HCT116 (cell line): Measurements from ENCODE around the gene HGFAC. TPM values are rescaled to one million over a fixed set of nuclear protein-coding genes. Genes with fewer than 3 reads are reported as not detected.

Source experiments
- ATAC-seq: fragments of 200-7000 bp; cut with Tn5 transposase; 2 replicates; pipeline ENCODE4 v1.9.1; 2020; ENCODE audit warnings: mild to moderate bottlenecking, moderate library complexity
- BruUV-seq: library from RNA; stranded (reverse); fragments of 400-500 nt; replicated peaks from 2 replicates; lab custom pipeline; 2021; lab: Mats Ljungman, UMichigan
- CTCF ChIA-PET: fragments of 300-600 bp; sonication (Branson Sonifier 250); formaldehyde crosslinking; loops from one replicate; lab custom pipeline; 2021; ENCODE audit warnings: antibody characterized with exemption; lab: Charles Lee
- POLR2A ChIA-PET: fragments of 300-600, 350-600 bp; sonication (Branson Sonifier 250); formaldehyde crosslinking; loops from one replicate; lab custom pipeline; 2021; ENCODE audit warnings: antibody characterized with exemption; lab: Charles Lee
- RAD21 ChIA-PET, 2 experiments: fragments of 300-600 bp; sonication (Branson Sonifier 250); formaldehyde crosslinking; loops; one replicate each; lab custom pipeline; 2023; ENCODE audit warnings: low total read pairs in 2 of 2; ENCODE audit not compliant: uncharacterized antibody in 2 of 2, unreplicated experiment in 2 of 2, low non-redundant PET in 1 of 2; lab: Charles Lee
- DNase-seq: peaks from one replicate; pipeline ENCODE4 v3.0.0-alpha.2; 2010; ENCODE audit warnings: low read depth, low spot score
- H2AFZ ChIP-seq: fragments of 200-600 bp; shearing (Covaris generic), sonication (generic); 2 replicates; pipeline ENCODE4 v1.6.1; 2017; ENCODE audit warnings: low read depth, mixed run types, mixed read lengths, antibody characterized with exemption, low read length; ENCODE audit not compliant: poor library complexity, severe bottlenecking
- H3K27ac ChIP-seq: 2 replicates; pipeline ENCODE4 v1.5.1; 2012; ENCODE audit warnings: low read depth, low read length
- H3K27me3 ChIP-seq: fragments of 200-600 bp; sonication (generic); 2 replicates; pipeline ENCODE4 v1.6.1; 2016; ENCODE audit warnings: mixed run types, low read length, mixed read lengths; ENCODE audit not compliant: insufficient read depth
- H3K36me3 ChIP-seq, 2 experiments: fragments of 200-500 bp in 1 of 2; fragments of 200-600 bp in 1 of 2; sonication (Bioruptor generic) in 1 of 2; sonication (generic) in 1 of 2; 2 replicates each; pipeline versions ENCODE4 v1.5.1 to v1.6.1; 2014 to 2016; ENCODE audit warnings: low read length in 2 of 2, inconsistent platforms in 1 of 2, mixed read lengths in 1 of 2, mixed run types in 1 of 2; ENCODE audit not compliant: insufficient read depth in 2 of 2, control insufficient read depth in 1 of 2
- H3K4me1 ChIP-seq, 2 experiments: fragments of 200-600 bp in 1 of 2; sonication (generic) in 1 of 2; 2 replicates each; pipeline versions ENCODE4 v1.5.1 to v1.6.1; 2012 to 2017; ENCODE audit warnings: low read length in 2 of 2, inconsistent platforms in 1 of 2, mild to moderate bottlenecking in 1 of 2, mixed read lengths in 1 of 2, mixed run types in 1 of 2, moderate library complexity in 1 of 2; ENCODE audit not compliant: insufficient read depth in 2 of 2, control insufficient read depth in 1 of 2
- H3K4me2 ChIP-seq: fragments of 200-600 bp; sonication (generic); 2 replicates; pipeline ENCODE4 v1.6.1; 2017; ENCODE audit warnings: mixed run types, low read length, mixed read lengths
- H3K4me3 ChIP-seq, 2 experiments: fragments of 200-600 bp in 1 of 2; sonication (generic) in 1 of 2; replicated peaks in 1 of 2; 2 replicates each; pipeline ENCODE4 v1.5.1; 2011 to 2016; ENCODE audit warnings: low read length in 2 of 2, control low read depth in 1 of 2, low read depth in 1 of 2, mild to moderate bottlenecking in 1 of 2, mixed read lengths in 1 of 2, mixed run types in 1 of 2
- H3K79me2 ChIP-seq: fragments of 200-600 bp; sonication (generic); 2 replicates; pipeline ENCODE4 v1.6.1; 2017; ENCODE audit warnings: mild to moderate bottlenecking, mixed run types, low read length, moderate library complexity, mixed read lengths; ENCODE audit not compliant: insufficient read depth
- H3K9ac ChIP-seq: fragments of 200-600 bp; sonication (generic); 2 replicates; pipeline ENCODE4 v1.6.1; 2016; ENCODE audit warnings: low read length, mixed read lengths
- H3K9me2 ChIP-seq: fragments of 200-600 bp; sonication (generic), shearing (Covaris generic); 2 replicates; pipeline ENCODE4 v1.6.1; 2017; ENCODE audit warnings: mixed run types, mild to moderate bottlenecking, moderate library complexity; ENCODE audit not compliant: insufficient read depth
- H3K9me3 ChIP-seq, 2 experiments: fragments of 200-500 bp in 1 of 2; fragments of 200-600 bp in 1 of 2; sonication (Bioruptor generic) in 1 of 2; sonication (generic) in 1 of 2; 2 replicates each; pipeline ENCODE4 v1.6.1; 2014 to 2017; ENCODE audit warnings: low read length in 2 of 2, mixed read lengths in 2 of 2, inconsistent platforms in 1 of 2, low read depth in 1 of 2, mild to moderate bottlenecking in 1 of 2, mixed run types in 1 of 2, moderate library complexity in 1 of 2; ENCODE audit not compliant: control insufficient read depth in 1 of 2, insufficient read depth in 1 of 2
- H4K20me1 ChIP-seq: fragments of 200-600 bp; sonication (generic), shearing (Covaris generic); 2 replicates; pipeline ENCODE4 v1.6.1; 2017; ENCODE audit warnings: mixed run types, mild to moderate bottlenecking, moderate library complexity; ENCODE audit not compliant: insufficient read depth
- CBX3 ChIP-seq: IDR thresholded peaks from 2 replicates; pipeline ENCODE4 v1.6.1; 2012; ENCODE audit warnings: low read depth
- CEBPB ChIP-seq: IDR thresholded peaks from 2 replicates; pipeline ENCODE4 v1.6.1; 2012; ENCODE audit warnings: low read depth
- ELF1 ChIP-seq: IDR thresholded peaks from 2 replicates; pipeline ENCODE4 v1.6.1; 2012; ENCODE audit warnings: low read depth, borderline replicate concordance
- JUND ChIP-seq: IDR thresholded peaks from 2 replicates; pipeline ENCODE4 v1.6.1; 2012
- POLR2A ChIP-seq: IDR thresholded peaks from 2 replicates; pipeline ENCODE4 v1.7.0; 2011; ENCODE audit warnings: borderline replicate concordance; ENCODE audit not compliant: insufficient read depth, insufficient read length; ENCODE audit errors: extremely low read depth
- POLR2AphosphoS5 ChIP-seq: IDR thresholded peaks from 2 replicates; pipeline ENCODE4 v1.6.1; 2011; ENCODE audit warnings: mild to moderate bottlenecking, low read depth, low read length, moderate library complexity
- SIN3A ChIP-seq: IDR thresholded peaks from 2 replicates; pipeline ENCODE4 v1.6.1; 2012; ENCODE audit warnings: low read depth
- SP1 ChIP-seq: IDR thresholded peaks from 2 replicates; pipeline ENCODE4 v1.6.1; 2012; ENCODE audit warnings: low read depth
- SRF ChIP-seq: IDR thresholded peaks from 2 replicates; pipeline ENCODE4 v1.6.1; 2012; ENCODE audit warnings: low read depth
- TCF7L2 ChIP-seq: IDR thresholded peaks from 2 replicates; pipeline ENCODE4 v1.7.0; 2011; ENCODE audit warnings: borderline replicate concordance, inconsistent platforms; ENCODE audit not compliant: insufficient read depth, insufficient read length; ENCODE audit errors: extremely low read depth
- YY1 ChIP-seq: IDR thresholded peaks from 2 replicates; pipeline ENCODE4 v1.6.1; 2011; ENCODE audit warnings: low read length, low read depth, moderate library complexity, mild to moderate bottlenecking; ENCODE audit not compliant: insufficient replicate concordance; ENCODE audit errors: extremely low read depth
- ZFX ChIP-seq: fragments of 450-650 bp; IDR thresholded peaks from 2 replicates; pipeline ENCODE4 v1.6.1; 2017
- ZNF274 ChIP-seq: fragments of 200-500 bp; sonication (Bioruptor generic); IDR thresholded peaks from 2 replicates; pipeline ENCODE4 v1.6.1; 2014; ENCODE audit warnings: mild to moderate bottlenecking, low read depth, low read length, inconsistent platforms
- intact Hi-C: fragments of 100-400 bp; cut with micrococcal nuclease; formaldehyde crosslinking; loops from 2 replicates; pipeline ENCODE4 v1.10.0; 2022
- total RNA-seq: library from RNA; stranded (reverse); gene quantifications from one replicate; pipeline ENCODE4 v1.2.1, GENCODE V29; 2021; ENCODE audit not compliant: unreplicated experiment
- TF ChIP-seq, protein P1 (sequence below), 3 experiments: fragments of 200-600 bp in 1 of 3; sonication (generic) in 1 of 3; IDR thresholded peaks in 2 of 3; conservative IDR thresholded peaks in 1 of 3; 2 replicates each; pipeline ENCODE4 v1.5.1; 2012 to 2017; ENCODE audit warnings: low read depth in 2 of 3, low read length in 2 of 3, antibody characterized with exemption in 1 of 3, borderline replicate concordance in 1 of 3, control low read depth in 1 of 3, mild to moderate bottlenecking in 1 of 3, mixed read lengths in 1 of 3, mixed run types in 1 of 3, moderate library complexity in 1 of 3; ENCODE audit not compliant: insufficient read depth in 1 of 3
- TF ChIP-seq, protein P2 (sequence below): IDR thresholded peaks from 2 replicates; pipeline ENCODE4 v1.6.1; 2011; ENCODE audit warnings: mild to moderate bottlenecking, low read length, moderate library complexity; ENCODE audit not compliant: insufficient replicate concordance; ENCODE audit errors: extremely low read depth
- TF ChIP-seq, protein P3 (sequence below): IDR thresholded peaks from 2 replicates; pipeline ENCODE4 v1.6.1; 2012; ENCODE audit warnings: low read depth
- TF ChIP-seq, protein P4 (sequence below): IDR thresholded peaks from 2 replicates; pipeline ENCODE4 v1.6.1; 2012

HGFAC gene
- total RNA-seq, 1 experiment from 2014 or later: 1.1 TPM

DNA sequence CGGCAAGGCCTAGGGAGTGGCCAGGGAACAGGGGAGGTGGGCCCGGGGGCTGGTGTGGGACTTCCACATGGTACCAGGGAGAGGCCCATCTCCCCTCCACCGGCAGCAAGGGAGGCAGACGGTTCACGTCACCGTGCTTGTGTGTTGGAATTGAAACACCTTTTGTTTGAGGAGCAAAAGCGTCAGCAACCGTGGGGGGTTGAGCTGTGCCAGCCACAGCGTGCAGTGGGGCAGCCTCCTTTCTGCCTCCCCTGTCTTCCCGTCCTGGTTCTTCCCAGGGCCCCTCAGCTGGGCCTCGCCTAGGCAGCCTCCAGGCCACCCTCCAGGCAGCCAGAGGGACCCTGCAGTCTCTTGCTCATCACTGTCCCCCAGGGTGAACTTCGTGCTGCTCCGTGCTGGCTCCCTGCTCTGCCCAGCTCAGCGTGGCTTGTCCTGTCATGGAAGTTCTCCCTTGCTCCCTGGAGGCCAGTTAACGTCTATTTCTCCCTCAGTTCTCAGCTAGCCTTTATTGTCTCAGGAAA is 32.1 kb upstream of the HGFAC start:
- H3K4me2 ChIP-seq: no peak overlapping the region
- no peak for ATAC-seq

More for the DNA sequence above, 32.1 kb upstream of the HGFAC start:
- Histone ChIP-seq H2AFZ (no peak overlapping the region), H3K4me3 (no peak overlapping the region), H3K9me2 (no peaks in the 10 kb centered on the region), H3K9me3 (no peaks in the 10 kb centered on the region), H3K9ac (no peak overlapping the region), H4K20me1 (no peaks in the 10 kb centered on the region), H3K36me3 (no peaks in the 10 kb centered on the region), H3K4me1 (no peaks in the 10 kb centered on the region), H3K27ac (no peak overlapping the region), H3K79me2 (no peaks in the 10 kb centered on the region), H3K27me3 (no peaks in the 10 kb centered on the region)
- ChIA-PET CTCF (no interaction called here), RAD21 (no interaction called here), POLR2A (no interaction called here)
- intact Hi-C loops: no loop called here
- no TSS peak for BruUV-seq
- TF ChIP-seq ZFX (no peak), ELF1 (no peak), POLR2AphosphoS5 (no peak), SIN3A (no peak), YY1 (no peak), SP1 (no peak), CBX3 (no peak), CEBPB (no peak), POLR2A (no peak), SRF (no peak), JUND (no peak), ZNF274 (no peak), TCF7L2 (no peak)
- TF ChIP-seq, protein P1, sequence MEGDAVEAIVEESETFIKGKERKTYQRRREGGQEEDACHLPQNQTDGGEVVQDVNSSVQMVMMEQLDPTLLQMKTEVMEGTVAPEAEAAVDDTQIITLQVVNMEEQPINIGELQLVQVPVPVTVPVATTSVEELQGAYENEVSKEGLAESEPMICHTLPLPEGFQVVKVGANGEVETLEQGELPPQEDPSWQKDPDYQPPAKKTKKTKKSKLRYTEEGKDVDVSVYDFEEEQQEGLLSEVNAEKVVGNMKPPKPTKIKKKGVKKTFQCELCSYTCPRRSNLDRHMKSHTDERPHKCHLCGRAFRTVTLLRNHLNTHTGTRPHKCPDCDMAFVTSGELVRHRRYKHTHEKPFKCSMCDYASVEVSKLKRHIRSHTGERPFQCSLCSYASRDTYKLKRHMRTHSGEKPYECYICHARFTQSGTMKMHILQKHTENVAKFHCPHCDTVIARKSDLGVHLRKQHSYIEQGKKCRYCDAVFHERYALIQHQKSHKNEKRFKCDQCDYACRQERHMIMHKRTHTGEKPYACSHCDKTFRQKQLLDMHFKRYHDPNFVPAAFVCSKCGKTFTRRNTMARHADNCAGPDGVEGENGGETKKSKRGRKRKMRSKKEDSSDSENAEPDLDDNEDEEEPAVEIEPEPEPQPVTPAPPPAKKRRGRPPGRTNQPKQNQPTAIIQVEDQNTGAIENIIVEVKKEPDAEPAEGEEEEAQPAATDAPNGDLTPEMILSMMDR (IDR thresholded peaks at IDR 0.05 in 2 of 3, conservative IDR thresholded peaks at IDR 0.05 in 1 of 3; ENCODE audit: borderline replicate concordance in 1 of 3, insufficient read depth in 1 of 3, low read depth in 2 of 3, low read length in 2 of 3): no peak
- TF ChIP-seq, protein P2, sequence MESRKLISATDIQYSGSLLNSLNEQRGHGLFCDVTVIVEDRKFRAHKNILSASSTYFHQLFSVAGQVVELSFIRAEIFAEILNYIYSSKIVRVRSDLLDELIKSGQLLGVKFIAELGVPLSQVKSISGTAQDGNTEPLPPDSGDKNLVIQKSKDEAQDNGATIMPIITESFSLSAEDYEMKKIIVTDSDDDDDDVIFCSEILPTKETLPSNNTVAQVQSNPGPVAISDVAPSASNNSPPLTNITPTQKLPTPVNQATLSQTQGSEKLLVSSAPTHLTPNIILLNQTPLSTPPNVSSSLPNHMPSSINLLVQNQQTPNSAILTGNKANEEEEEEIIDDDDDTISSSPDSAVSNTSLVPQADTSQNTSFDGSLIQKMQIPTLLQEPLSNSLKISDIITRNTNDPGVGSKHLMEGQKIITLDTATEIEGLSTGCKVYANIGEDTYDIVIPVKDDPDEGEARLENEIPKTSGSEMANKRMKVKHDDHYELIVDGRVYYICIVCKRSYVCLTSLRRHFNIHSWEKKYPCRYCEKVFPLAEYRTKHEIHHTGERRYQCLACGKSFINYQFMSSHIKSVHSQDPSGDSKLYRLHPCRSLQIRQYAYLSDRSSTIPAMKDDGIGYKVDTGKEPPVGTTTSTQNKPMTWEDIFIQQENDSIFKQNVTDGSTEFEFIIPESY: no peak
- TF ChIP-seq, protein P3, sequence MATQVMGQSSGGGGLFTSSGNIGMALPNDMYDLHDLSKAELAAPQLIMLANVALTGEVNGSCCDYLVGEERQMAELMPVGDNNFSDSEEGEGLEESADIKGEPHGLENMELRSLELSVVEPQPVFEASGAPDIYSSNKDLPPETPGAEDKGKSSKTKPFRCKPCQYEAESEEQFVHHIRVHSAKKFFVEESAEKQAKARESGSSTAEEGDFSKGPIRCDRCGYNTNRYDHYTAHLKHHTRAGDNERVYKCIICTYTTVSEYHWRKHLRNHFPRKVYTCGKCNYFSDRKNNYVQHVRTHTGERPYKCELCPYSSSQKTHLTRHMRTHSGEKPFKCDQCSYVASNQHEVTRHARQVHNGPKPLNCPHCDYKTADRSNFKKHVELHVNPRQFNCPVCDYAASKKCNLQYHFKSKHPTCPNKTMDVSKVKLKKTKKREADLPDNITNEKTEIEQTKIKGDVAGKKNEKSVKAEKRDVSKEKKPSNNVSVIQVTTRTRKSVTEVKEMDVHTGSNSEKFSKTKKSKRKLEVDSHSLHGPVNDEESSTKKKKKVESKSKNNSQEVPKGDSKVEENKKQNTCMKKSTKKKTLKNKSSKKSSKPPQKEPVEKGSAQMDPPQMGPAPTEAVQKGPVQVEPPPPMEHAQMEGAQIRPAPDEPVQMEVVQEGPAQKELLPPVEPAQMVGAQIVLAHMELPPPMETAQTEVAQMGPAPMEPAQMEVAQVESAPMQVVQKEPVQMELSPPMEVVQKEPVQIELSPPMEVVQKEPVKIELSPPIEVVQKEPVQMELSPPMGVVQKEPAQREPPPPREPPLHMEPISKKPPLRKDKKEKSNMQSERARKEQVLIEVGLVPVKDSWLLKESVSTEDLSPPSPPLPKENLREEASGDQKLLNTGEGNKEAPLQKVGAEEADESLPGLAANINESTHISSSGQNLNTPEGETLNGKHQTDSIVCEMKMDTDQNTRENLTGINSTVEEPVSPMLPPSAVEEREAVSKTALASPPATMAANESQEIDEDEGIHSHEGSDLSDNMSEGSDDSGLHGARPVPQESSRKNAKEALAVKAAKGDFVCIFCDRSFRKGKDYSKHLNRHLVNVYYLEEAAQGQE: no peak
- TF ChIP-seq, protein P4, sequence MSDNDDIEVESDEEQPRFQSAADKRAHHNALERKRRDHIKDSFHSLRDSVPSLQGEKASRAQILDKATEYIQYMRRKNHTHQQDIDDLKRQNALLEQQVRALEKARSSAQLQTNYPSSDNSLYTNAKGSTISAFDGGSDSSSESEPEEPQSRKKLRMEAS: no peak
- no peak for DNase-seq
